ENCODE measurements around the gene GADD45GIP1. TPM values are rescaled to one million over a fixed set of nuclear protein-coding genes. Genes with fewer than 3 reads are reported as not detected.

The GADD45GIP1 gene
- polyA plus RNA-seq, 2 of the 4 experiments (the other 2 are of a cell fraction), result 26.4 to 31.1 TPM

- TF ChIP-seq HOXA7 (CRISPR knock-in tag; IDR thresholded peaks at IDR 0.05) (no peak), FOSB (CRISPR knock-in tag; IDR thresholded peaks at IDR 0.05) (no peak), PBX3 (IDR thresholded peaks at IDR 0.05) (no peak), ZC3H11A (IDR thresholded peaks at IDR 0.05) (no peak), NR3C1 (IDR thresholded peaks at IDR 0.05) (no peak), HMGXB4 (CRISPR knock-in tag; IDR thresholded peaks at IDR 0.05; ENCODE audit: borderline replicate concordance) (no peak), POLR2AphosphoS2 (conservative IDR thresholded peaks at IDR 0.05; ENCODE audit: low read length) (no peak), CBX8 (IDR thresholded peaks at IDR 0.05) (no peak), RAD21 (conservative IDR thresholded peaks at IDR 0.05 in 1 of 2, IDR thresholded peaks at IDR 0.05 in 1 of 2) (no peak), CTCF (IDR thresholded peaks at IDR 0.05) (no peak), ZFP36 (IDR thresholded peaks at IDR 0.05; ENCODE audit: borderline replicate concordance, partially characterized antibody) (no peak), JUNB (IDR thresholded peaks at IDR 0.05) (no peak), CEBPB (IDR thresholded peaks at IDR 0.05) (no peak), REST (IDR thresholded peaks at IDR 0.05) (no peak), TFCP2L1 (CRISPR knock-in tag; IDR thresholded peaks at IDR 0.05) (no peak), CHD2 (IDR thresholded peaks at IDR 0.05; ENCODE audit: low read length, partially characterized antibody) (no peak), HOXB13 (CRISPR knock-in tag; IDR thresholded peaks at IDR 0.05; ENCODE audit: low read depth) (0 out of 2 replicates have a peak, but pooled peaks have one; percentile 23), SREBF2 (IDR thresholded peaks at IDR 0.05) (no peak), RNF2 (IDR thresholded peaks at IDR 0.05; ENCODE audit: borderline replicate concordance, low read depth) (no peak), RARB (CRISPR knock-in tag; IDR thresholded peaks at IDR 0.05) (no peak), GATA3 (IDR thresholded peaks at IDR 0.05; ENCODE audit: borderline replicate concordance) (no peak), NPAS2 (CRISPR knock-in tag; IDR thresholded peaks at IDR 0.05; ENCODE audit: borderline replicate concordance) (no peak), BHLHE40 (IDR thresholded peaks at IDR 0.05; ENCODE audit: low read depth, low read length) (no peak), PHF8 (IDR thresholded peaks at IDR 0.05; ENCODE audit: borderline replicate concordance, low read depth) (peak; percentile 79), ELK1 (IDR thresholded peaks at IDR 0.05; ENCODE audit: low read depth, low read length) (no peak), ATOH8 (CRISPR knock-in tag; IDR thresholded peaks at IDR 0.05; ENCODE audit: low read depth) (no peak), HOXB5 (CRISPR knock-in tag; IDR thresholded peaks at IDR 0.05) (0 out of 2 replicates have a peak, but pooled peaks have one; percentile 35), EHMT2 (IDR thresholded peaks at IDR 0.05; ENCODE audit: low read depth) (no peak), FOXS1 (CRISPR knock-in tag; IDR thresholded peaks at IDR 0.05) (no peak), MAZ (IDR thresholded peaks at IDR 0.05; ENCODE audit: borderline replicate concordance, low read depth, low read length) (no peak), RFX5 (IDR thresholded peaks at IDR 0.05) (no peak), FOSL2 (IDR thresholded peaks at IDR 0.05) (no peak), FOSL2 (CRISPR knock-in tag; IDR thresholded peaks at IDR 0.05) (no peak)
Observed at GRCh38 chr19:12933287-12934072, 23.5 kb downstream of the GADD45GIP1 start, which contains the start of gene FARSA (continued).
